ENCODE data around the gene SELPLG.
"Not testable (repeated sequence)": the region's sequence is repeated elsewhere in the genome, so short reads cannot be mapped to it uniquely, and the experiment has no call there.

SELPLG gene

DNA sequence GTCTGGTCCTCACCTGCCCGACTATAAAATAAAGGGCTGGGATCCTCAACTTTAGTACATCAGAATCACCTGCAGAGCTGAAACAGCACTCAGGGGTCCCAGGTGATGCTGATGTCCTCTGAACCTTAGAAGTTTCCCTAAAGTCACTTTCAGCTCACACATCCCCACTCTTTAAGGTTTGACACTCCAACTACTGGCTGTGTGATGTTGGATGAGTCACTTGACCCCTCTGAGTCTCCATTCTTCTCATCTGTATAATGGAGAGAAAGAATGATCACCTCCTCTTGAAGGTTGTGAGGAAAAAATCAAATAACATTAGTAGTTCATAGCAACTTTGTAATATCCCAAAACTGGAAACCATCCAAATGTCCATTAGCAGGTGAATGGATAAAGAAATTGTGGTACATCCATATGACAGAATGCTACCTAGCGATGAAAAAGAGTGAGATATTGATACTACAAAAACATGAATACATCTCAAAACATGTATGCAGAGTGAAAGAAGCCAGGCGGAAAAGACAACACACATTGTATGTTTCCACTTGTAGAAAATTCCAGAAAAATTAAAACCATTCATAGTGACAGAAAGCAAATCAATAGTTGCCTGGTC is 49.1 kb downstream of the SELPLG start:
- no peak for DNase-seq

GRCh38 chr12:108583991-108584390 is 49.7 kb downstream of the SELPLG start:
- DNase-seq: no peak

- no peak for DNase-seq
Observed at GRCh38 chr12:108582978-108583770, 50.5 kb downstream of the SELPLG start.

- no peak for DNase-seq
Observed at GRCh38 chr12:108582509-108582908, 51.2 kb downstream of the SELPLG start.

DNA sequence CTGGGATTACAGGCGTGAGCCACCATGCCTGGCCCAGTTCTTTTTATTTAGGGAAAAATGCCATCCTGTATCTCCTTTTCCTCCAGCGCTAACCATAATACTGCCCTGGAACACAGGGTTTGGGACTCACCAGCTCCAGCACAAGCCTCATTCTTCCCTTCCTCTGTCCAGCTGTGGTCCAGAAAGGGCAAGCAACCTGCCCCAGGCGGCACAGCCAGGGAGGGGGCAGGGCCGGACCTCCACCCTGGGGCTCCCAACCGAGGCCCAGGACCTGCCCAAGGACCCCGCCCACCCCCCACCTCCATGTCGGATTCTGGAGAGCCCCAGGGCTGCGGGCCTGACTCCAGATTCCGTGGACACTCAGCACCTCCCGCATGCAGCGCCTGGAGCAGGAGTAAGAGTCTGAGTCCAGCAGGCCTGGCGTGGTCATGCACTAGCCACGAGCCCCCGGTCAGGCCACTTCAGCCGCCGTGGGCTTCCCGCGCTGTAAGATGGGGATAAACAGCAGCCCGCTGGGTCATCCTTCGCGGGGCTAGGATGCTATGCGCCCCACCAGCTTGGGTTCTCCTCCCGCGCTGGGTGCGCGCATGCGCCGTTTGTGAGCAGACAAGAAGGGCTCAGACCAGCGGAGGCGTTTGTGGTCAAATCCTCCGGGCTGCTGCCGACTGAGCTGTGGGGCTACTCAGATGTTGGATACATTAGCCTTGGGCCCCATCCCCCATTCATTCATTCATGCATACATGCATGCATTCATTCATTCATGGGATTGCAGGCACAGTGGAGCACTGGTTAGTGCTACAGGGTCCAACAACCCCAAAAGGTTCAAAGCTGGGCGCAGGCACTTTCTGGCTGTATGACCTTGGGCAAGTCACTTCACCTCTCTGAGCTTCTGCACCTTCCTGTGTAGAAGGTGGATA is 52.1 kb downstream of the SELPLG start:
- no peak for DNase-seq

DNA sequence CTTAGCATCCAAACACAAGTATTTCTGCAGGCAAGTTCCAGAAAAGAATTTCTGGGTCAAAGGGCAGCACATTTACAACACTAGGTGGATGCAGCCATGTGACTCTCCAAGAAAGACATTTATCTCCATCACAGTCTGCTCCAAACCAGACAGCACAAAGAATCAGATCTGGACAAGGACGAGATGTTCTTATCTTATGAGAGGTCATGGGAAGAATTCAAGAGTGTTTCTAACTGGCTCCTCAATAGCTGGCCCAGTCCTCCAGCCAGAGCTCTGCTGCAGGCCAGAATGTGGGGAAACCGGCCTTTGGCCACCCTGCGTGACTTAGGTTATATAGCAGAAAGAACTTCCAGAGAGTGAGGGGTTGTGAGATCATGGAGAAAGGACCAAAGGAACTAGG is 53.2 kb downstream of the SELPLG start:
- no peak for DNase-seq

- no peak for DNase-seq
Observed at GRCh38 chr12:108578813-108579212, 54.9 kb downstream of the SELPLG start.

- DNase-seq: no peak
Observed at GRCh38 chr12:108578264-108578663, 55.4 kb downstream of the SELPLG start.

- no peak for DNase-seq
Observed at GRCh38 chr12:108577458-108577857, 56.2 kb downstream of the SELPLG start.

- no peak for DNase-seq
Observed at GRCh38 chr12:108576660-108577234, 56.9 kb downstream of the SELPLG start.

- DNase-seq: no peak
Observed at GRCh38 chr12:108575199-108575912, 58.3 kb downstream of the SELPLG start.

DNA sequence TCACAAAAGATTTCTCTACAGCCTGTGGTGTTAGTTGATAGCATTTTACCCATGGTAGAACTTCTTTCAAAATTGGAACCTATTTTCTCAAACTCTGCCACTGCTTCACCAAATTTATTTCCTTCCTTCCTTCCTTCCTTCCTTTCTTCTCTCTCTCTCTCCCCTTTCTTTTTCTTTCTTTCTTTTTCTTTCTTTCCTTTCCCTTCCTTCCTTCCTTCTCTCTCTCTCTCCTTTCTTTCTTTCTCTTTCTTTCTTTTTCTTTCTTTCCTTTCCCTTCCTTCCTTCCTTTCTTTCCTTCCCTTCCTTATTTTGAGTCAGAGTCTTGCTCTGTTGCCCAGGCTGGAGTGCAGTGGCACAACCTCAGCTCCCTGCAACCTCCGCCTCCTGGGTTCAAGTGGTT is 59.4 kb downstream of the SELPLG start:
- DNase-seq: not testable (repeated sequence)

DNA sequence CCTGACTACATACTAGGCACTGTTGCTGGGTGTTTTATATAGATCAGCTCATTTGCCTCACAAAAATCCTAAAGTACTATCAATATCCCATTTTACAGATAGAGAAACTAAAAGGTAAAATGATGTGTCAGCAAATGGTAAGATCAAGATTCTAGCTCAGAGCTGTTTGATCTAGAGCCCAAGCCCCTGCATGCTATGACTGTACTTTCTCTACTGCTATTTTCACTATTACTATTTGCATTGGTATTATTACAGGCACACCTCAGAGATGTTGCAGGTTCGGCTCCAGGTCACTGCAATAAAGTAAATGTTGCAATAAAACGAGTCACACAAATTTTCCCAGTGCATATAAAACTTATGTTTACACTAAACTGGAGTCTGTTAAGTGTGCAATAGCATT is 60.4 kb downstream of the SELPLG start:
- no peak for DNase-seq

GRCh38 chr12:108572166-108572790 is 61.4 kb downstream of the SELPLG start:
- no peak for DNase-seq

Measured in activated T-cell treated with anti-CD3 and anti-CD28 coated beads for 4 hours (primary cell).